IMR-90 (cell line): ENCODE results near the gene AHSA1. TPM values are rescaled to one million over a fixed set of nuclear protein-coding genes. Genes with fewer than 3 reads are reported as not detected.
A peak's percentile ranks its signal among the peaks of the same experiment; 100 is the strongest.

Experiments
- ATAC-seq: fragments of 200-7000 bp; cut with Tn5 transposase; 2 replicates; pipeline ENCODE4 v1.9.1; 2020; ENCODE audit warnings: low read depth, mild to moderate bottlenecking, moderate library complexity
- BruUV-seq: library from RNA; stranded (reverse); fragments of 400-500 nt; replicated peaks from 2 replicates; lab custom pipeline; 2021; lab: Mats Ljungman, UMichigan
- CTCF ChIA-PET: fragments of 300-600 bp; formaldehyde crosslinking; extraction: SDS; loops from one replicate; lab custom pipeline; 2021; ENCODE audit warnings: antibody characterized with exemption; lab: Yijun Ruan, JAX
- POLR2A ChIA-PET: fragments of 300-600 bp; sonication (Branson Sonifier 250); formaldehyde crosslinking; loops from one replicate; lab custom pipeline; 2022; ENCODE audit warnings: antibody characterized with exemption; ENCODE audit not compliant: unreplicated experiment; lab: Charles Lee
- DNase-seq: peaks from one replicate; pipeline ENCODE4 v3.0.0; 2013
- H2AFZ ChIP-seq: replicated peaks from 2 replicates; pipeline ENCODE3; 2013; ENCODE audit warnings: low read length, mild to moderate bottlenecking; ENCODE audit not compliant: poor library complexity
- H2AK5ac ChIP-seq: 2 replicates; pipeline ENCODE4 v1.6.1; 2013; ENCODE audit warnings: low read depth, low read length, inconsistent platforms
- H2AK9ac ChIP-seq: replicated peaks from 2 replicates; pipeline ENCODE3; 2013; ENCODE audit warnings: mild to moderate bottlenecking, low read depth, low read length, moderate library complexity; ENCODE audit not compliant: poor library complexity
- H2BK120ac ChIP-seq: 2 replicates; pipeline ENCODE4 v1.6.1; 2013; ENCODE audit warnings: low read depth, low read length, inconsistent platforms
- H2BK15ac ChIP-seq: 3 replicates; pipeline ENCODE4 v1.6.1; 2013; ENCODE audit warnings: low read depth, low read length, inconsistent platforms
- H2BK20ac ChIP-seq: 2 replicates; pipeline ENCODE4 v1.6.1; 2013; ENCODE audit warnings: low read depth, mild to moderate bottlenecking, inconsistent platforms, low read length, moderate library complexity
- H2BK5ac ChIP-seq: 2 replicates; pipeline ENCODE4 v1.6.1; 2013; ENCODE audit warnings: mild to moderate bottlenecking, low read depth, low read length, inconsistent platforms; ENCODE audit not compliant: poor library complexity, severe bottlenecking
- H3K14ac ChIP-seq: replicated peaks from 2 replicates; pipeline ENCODE4 v1.6.1; 2013; ENCODE audit warnings: low read depth, low read length, inconsistent platforms
- H3K18ac ChIP-seq: 2 replicates; pipeline ENCODE4 v1.6.1; 2013; ENCODE audit warnings: low read depth, low read length, control low read depth
- H3K23ac ChIP-seq: 2 replicates; pipeline ENCODE4 v1.6.1; 2013; ENCODE audit warnings: low read depth, low read length, inconsistent platforms
- H3K27ac ChIP-seq: 2 replicates; pipeline ENCODE4 v1.5.1; 2013; ENCODE audit warnings: mild to moderate bottlenecking, control low read depth, low read length; ENCODE audit not compliant: insufficient read depth
- H3K27me3 ChIP-seq: 2 replicates; pipeline ENCODE4 v1.6.1; 2013; ENCODE audit warnings: low read length; ENCODE audit not compliant: control insufficient read depth, insufficient read depth
- H3K36me3 ChIP-seq: 2 replicates; pipeline ENCODE4 v1.6.1; 2013; ENCODE audit warnings: low read length, mixed read lengths; ENCODE audit not compliant: control insufficient read depth, insufficient read depth
- H3K4ac ChIP-seq: 2 replicates; pipeline ENCODE4 v1.6.1; 2013; ENCODE audit warnings: low read depth, low read length, inconsistent platforms
- H3K4me1 ChIP-seq: 2 replicates; pipeline ENCODE4 v1.6.1; 2013; ENCODE audit warnings: low read length, mixed read lengths; ENCODE audit not compliant: control insufficient read depth, insufficient read depth
- H3K4me2 ChIP-seq: 2 replicates; pipeline ENCODE4 v1.6.1; 2013; ENCODE audit warnings: low read depth, mild to moderate bottlenecking, control low read depth, low read length, moderate library complexity
- H3K4me3 ChIP-seq: 2 replicates; pipeline ENCODE4 v1.5.1; 2013; ENCODE audit warnings: low read depth, mild to moderate bottlenecking, control low read depth, low read length, moderate library complexity; ENCODE audit not compliant: insufficient read depth
- H3K56ac ChIP-seq: 2 replicates; pipeline ENCODE4 v1.6.1; 2013; ENCODE audit warnings: low read length, inconsistent platforms; ENCODE audit not compliant: insufficient read depth; ENCODE audit errors: extremely low read depth
- H3K79me1 ChIP-seq, 2 experiments: 2 replicates each; pipeline ENCODE4 v1.6.1; 2013; ENCODE audit warnings: low read length in 2 of 2, inconsistent platforms in 1 of 2, low read depth in 1 of 2
- H3K9ac ChIP-seq: 2 replicates; pipeline ENCODE4 v1.6.1; 2013; ENCODE audit warnings: low read depth, low read length, control low read depth
- H3K9me1 ChIP-seq: 2 replicates; pipeline ENCODE4 v1.6.1; 2013; ENCODE audit warnings: low read length, inconsistent platforms; ENCODE audit not compliant: insufficient read depth
- H3K9me3 ChIP-seq: 2 replicates; pipeline ENCODE4 v1.6.1; 2013; ENCODE audit warnings: low read length; ENCODE audit not compliant: control insufficient read depth, insufficient read depth
- H4K20me1 ChIP-seq: 2 replicates; pipeline ENCODE4 v1.6.1; 2013; ENCODE audit warnings: low read length, inconsistent platforms; ENCODE audit not compliant: insufficient read depth
- H4K5ac ChIP-seq: 2 replicates; pipeline ENCODE4 v1.6.1; 2013; ENCODE audit warnings: mild to moderate bottlenecking, low read depth, low read length, control low read depth
- H4K8ac ChIP-seq, 2 experiments: 2 replicates each; pipeline ENCODE4 v1.6.1; 2013; ENCODE audit warnings: low read depth in 2 of 2, low read length in 2 of 2, control low read depth in 1 of 2, inconsistent platforms in 1 of 2
- H4K91ac ChIP-seq: 2 replicates; pipeline ENCODE4 v1.6.1; 2013; ENCODE audit warnings: low read depth, low read length, inconsistent platforms; ENCODE audit not compliant: insufficient read depth
- CHD1 ChIP-seq: IDR thresholded peaks from 2 replicates; pipeline ENCODE4 v1.6.1; 2012; ENCODE audit warnings: low read depth, low read length, improper control_type of control experiment
- NFE2L2 ChIP-seq: fragments of 150-350 bp; IDR thresholded peaks from 2 replicates; pipeline ENCODE4 v1.6.1; 2016; ENCODE audit warnings: low read depth, mild to moderate bottlenecking, low read length
- RAD21 ChIP-seq: IDR thresholded peaks from 2 replicates; pipeline ENCODE4 v1.6.1; 2012; ENCODE audit warnings: low read length, improper control_type of control experiment
- RFX5 ChIP-seq: IDR thresholded peaks from 2 replicates; pipeline ENCODE4 v1.8.0; 2012; ENCODE audit warnings: low read depth, mild to moderate bottlenecking, low read length, moderate library complexity
- SMC3 ChIP-seq: fragments of 150-350 bp; IDR thresholded peaks from 2 replicates; pipeline ENCODE4 v1.6.1; 2016; ENCODE audit warnings: low read depth, mild to moderate bottlenecking, antibody characterized with exemption, low read length, moderate library complexity
- WGBS, 2 experiments: methylation state at CpG; one replicate each; pipeline versions ENCODE4 v1.1.5 to v1.1.7; 2013; ENCODE audit warnings: missing lambda C conversion rate in 2 of 2; ENCODE audit not compliant: insufficient read length in 1 of 2; ENCODE audit errors: extremely low coverage in 2 of 2; 5-methylcytosine and 5-hydroxymethylcytosine counted together
- dilution Hi-C: fragments of 300-500 bp; cut with HindIII; formaldehyde crosslinking; loops from one replicate; pipeline ENCODE4 v1.14.3; 2018; ENCODE audit warnings: low sequenced_read_pairs; ENCODE audit not compliant: unreplicated experiment
- in situ Hi-C: fragments of 300-500 bp; cut with MboI; formaldehyde crosslinking; loops from 3 replicates; pipeline ENCODE4 v1.14.3; 2019; ENCODE audit warnings: low sequenced_read_pairs, inconsistent platforms, mixed read lengths
- intact Hi-C: fragments of 100-400 bp; cut with micrococcal nuclease; formaldehyde crosslinking; loops from 2 replicates; pipeline ENCODE4 v1.10.0; 2022
- polyA plus RNA-seq, 3 experiments: library from polyadenylated mRNA; depleted of rRNA; stranded (reverse); fragments of >200 nt; gene quantifications; 2 replicates each; pipeline ENCODE4 v1.2.3, GENCODE V29; 2012; ENCODE audit warnings: low replicate concordance in 1 of 3
- total RNA-seq: library from RNA; depleted of rRNA; stranded (reverse); fragments of >200 nt; gene quantifications from 2 replicates; pipeline ENCODE4 v1.2.3, GENCODE V29; 2012

The AHSA1 gene
- total and polyA plus RNA-seq, 2 of the 4 experiments (the other 2 are of a cell fraction) = 166 to 252 TPM

DNA sequence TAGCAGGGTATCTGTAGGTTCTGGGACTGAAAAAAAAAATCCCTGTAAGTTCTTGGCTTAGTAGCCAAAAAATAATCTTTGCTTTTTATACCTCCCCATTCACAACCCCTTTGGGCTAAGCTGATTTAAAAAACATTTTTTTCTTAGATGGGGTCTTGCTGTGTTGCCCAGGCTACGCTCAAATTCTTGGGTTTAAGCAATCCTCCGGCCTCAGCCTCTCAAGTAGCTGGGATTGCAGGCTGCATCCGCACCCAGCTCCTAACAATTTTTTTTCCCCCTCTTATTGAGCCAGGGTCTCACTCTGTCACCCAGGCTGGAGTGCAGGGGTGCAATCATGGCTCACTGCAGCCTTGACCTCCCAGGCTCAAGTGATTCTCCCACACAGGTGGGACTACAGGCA is 49.9 kb downstream of the AHSA1 start:
- POLR2A ChIA-PET = no interaction called here
- Histone ChIP-seq H3K4me3 (no peak overlapping the region), H3K18ac (peak overlapping the region; percentile 10; the same call in 1 of the 2 replicates), H3K9me1 (peaks cover 3% of the 10 kb centered on the region; the same call in 1 of the 2 replicates), H3K79me1 (peaks cover 0 to 3% of the 10 kb centered on the region in 2 experiments; a peak in 1 of 4 replicates), H3K36me3 (peaks cover 12% of the 10 kb centered on the region), H2BK15ac (no peak overlapping the region), H3K27me3 (no peaks in the 10 kb centered on the region), H2AK5ac (no peak overlapping the region), H3K4me2 (no peak overlapping the region), H3K27ac (no peak overlapping the region), H3K9ac (no peak overlapping the region), H3K14ac (no peak overlapping the region), H2BK5ac (no peak overlapping the region), H3K56ac (no peak overlapping the region), H2BK20ac (no peak overlapping the region), H2AK9ac (no peak overlapping the region), H4K20me1 (no peaks in the 10 kb centered on the region), H3K4me1 (peaks cover 8% of the 10 kb centered on the region), H4K91ac (no peak overlapping the region), H2BK120ac (no peak overlapping the region), H4K8ac (no peak overlapping the region), H2AFZ (no peak overlapping the region), H3K9me3 (no peaks in the 10 kb centered on the region), H3K4ac (no peak overlapping the region), H4K5ac (no peak overlapping the region), H3K23ac (no peak overlapping the region)
- 100% methylated on average over 3 of the region's 3 CpGs; no CpG with 5 or more reads in 1 of the 2 experiments for WGBS, 2 experiments
- TF ChIP-seq RAD21 = no peak
- no peak for TF ChIP-seq RFX5
- TF ChIP-seq NFE2L2 = no peak
- no peak for TF ChIP-seq CHD1
- TF ChIP-seq SMC3 = no peak
- in situ Hi-C loops (no loop called here), dilution Hi-C loops (no loop called here), intact Hi-C loops (no loop called here)
- CTCF ChIA-PET = no interaction called here
- no TSS peak for BruUV-seq
- ATAC-seq = no peak
- no peak for DNase-seq
